ENCODE data around the gene SLC8B1.
A peak's percentile ranks its signal among the peaks of the same experiment; 100 is the strongest.

SLC8B1 gene

GRCh38 chr12:113326775-113327395, 8.0 kb downstream of the SLC8B1 start:
- Histone ChIP-seq H3K14ac (ENCODE audit: low read length) (no peak overlapping the region), H3K4ac (ENCODE audit: low read depth, low read length) (no peak overlapping the region), H3K27ac (ENCODE audit: low read depth, low read length) (no peak overlapping the region), H3K18ac (ENCODE audit: low read length) (no peak overlapping the region), H3K4me1 (ENCODE audit: control insufficient read depth in 1 of 2, insufficient read depth in 2 of 2, low read length in 2 of 2) (peaks cover 0 to 4% of the 10 kb centered on the region in 2 experiments), H3K4me2 (ENCODE audit: low read length) (no peak overlapping the region), H3K79me2 (ENCODE audit: control insufficient read depth, insufficient read depth, low read length, poor library complexity) (no peaks in the 10 kb centered on the region), H4K8ac (ENCODE audit: low read depth, low read length) (no peak overlapping the region), H3K36me3 (ENCODE audit: control insufficient read depth in 1 of 2, insufficient read depth in 2 of 2, low read length in 2 of 2) (peaks cover 5% of the 10 kb centered on the region in 2 experiments), H2BK120ac (ENCODE audit: insufficient read depth, low read length, poor library complexity) (no peak overlapping the region), H3K27me3 (ENCODE audit: insufficient read depth, low read length) (no peaks in the 10 kb centered on the region), H2AFZ (ENCODE audit: insufficient read depth, low read length, poor library complexity) (no peak overlapping the region), H2BK5ac (ENCODE audit: low read depth, low read length, poor library complexity) (no peak overlapping the region), H3K79me1 (ENCODE audit: low read length) (no peaks in the 10 kb centered on the region), H2BK12ac (ENCODE audit: low read length) (no peak overlapping the region), H3K9me3 (ENCODE audit: insufficient read depth, low read depth, low read length) (no peaks in the 10 kb centered on the region), H4K12ac (ENCODE audit: low read depth, low read length) (no peak overlapping the region), H3K23ac (ENCODE audit: low read length) (no peak overlapping the region), H2AK5ac (ENCODE audit: low read length) (no peak overlapping the region), H3K4me3 (ENCODE audit: low read depth, low read length) (no peak overlapping the region), H3K9ac (ENCODE audit: low read length) (no peak overlapping the region), H4K91ac (ENCODE audit: low read depth, low read length) (no peak overlapping the region)
- WGBS (ENCODE audit: extremely low coverage, insufficient coverage, insufficient read length), result no CpG with 5 or more reads among the region's 4 CpGs
- DNase-seq, result no peak

- Histone ChIP-seq H3K36me3 (ENCODE audit: control insufficient read depth in 1 of 2, insufficient read depth in 2 of 2, low read length in 2 of 2) (peaks cover 2 to 7% of the 10 kb centered on the region in 2 experiments), H4K8ac (ENCODE audit: low read depth, low read length) (no peak overlapping the region), H4K12ac (ENCODE audit: low read depth, low read length) (no peak overlapping the region), H2AK5ac (ENCODE audit: low read length) (no peak overlapping the region), H3K79me1 (ENCODE audit: low read length) (no peaks in the 10 kb centered on the region), H3K4me1 (ENCODE audit: control insufficient read depth in 1 of 2, insufficient read depth in 2 of 2, low read length in 2 of 2) (peaks cover 0 to 2% of the 10 kb centered on the region in 2 experiments), H2BK12ac (ENCODE audit: low read length) (no peak overlapping the region), H3K14ac (ENCODE audit: low read length) (no peak overlapping the region), H3K18ac (ENCODE audit: low read length) (no peak overlapping the region), H3K27ac (ENCODE audit: low read depth, low read length) (no peak overlapping the region), H3K4me2 (ENCODE audit: low read length) (no peak overlapping the region), H3K4me3 (ENCODE audit: low read depth, low read length) (no peak overlapping the region), H3K9me3 (ENCODE audit: insufficient read depth, low read depth, low read length) (peaks cover 2% of the 10 kb centered on the region), H3K27me3 (ENCODE audit: insufficient read depth, low read length) (no peaks in the 10 kb centered on the region), H2AFZ (ENCODE audit: insufficient read depth, low read length, poor library complexity) (no peak overlapping the region), H2BK5ac (ENCODE audit: low read depth, low read length, poor library complexity) (no peak overlapping the region), H3K23ac (ENCODE audit: low read length) (no peak overlapping the region), H2BK120ac (ENCODE audit: insufficient read depth, low read length, poor library complexity) (no peak overlapping the region), H3K79me2 (ENCODE audit: control insufficient read depth, insufficient read depth, low read length, poor library complexity) (no peaks in the 10 kb centered on the region), H3K4ac (ENCODE audit: low read depth, low read length) (no peak overlapping the region), H3K9ac (ENCODE audit: low read length) (no peak overlapping the region), H4K91ac (ENCODE audit: low read depth, low read length) (no peak overlapping the region)
- no peak for DNase-seq
- no CpG with 5 or more reads among the region's 3 CpGs for WGBS (ENCODE audit: extremely low coverage, insufficient coverage, insufficient read length)
These were observed 9.0 kb downstream of the SLC8B1 start for GRCh38 chr12:113325916-113326315.

- H2AFZ ChIP-seq (ENCODE audit: insufficient read depth, low read length, poor library complexity), result no peak overlapping the region
- no peak overlapping the region for H2AK5ac ChIP-seq (ENCODE audit: low read length)
- H3K9me3 ChIP-seq (ENCODE audit: insufficient read depth, low read depth, low read length), result peaks cover 6% of the 10 kb centered on the region
- peaks cover 11% of the 10 kb centered on the region in 2 experiments for H3K36me3 ChIP-seq (ENCODE audit: control insufficient read depth in 1 of 2, insufficient read depth in 2 of 2, low read length in 2 of 2)
- H4K91ac ChIP-seq (ENCODE audit: low read depth, low read length), result no peak overlapping the region
- no peak overlapping the region for H2BK5ac ChIP-seq (ENCODE audit: low read depth, low read length, poor library complexity)
- no peaks in the 10 kb centered on the region for H3K27me3 ChIP-seq (ENCODE audit: insufficient read depth, low read length)
- no peak overlapping the region for H3K4me2 ChIP-seq (ENCODE audit: low read length)
- no peaks in the 10 kb centered on the region for H3K79me1 ChIP-seq (ENCODE audit: low read length)
- peak; percentile 75 to 94 for DNase-seq
- no peak overlapping the region for H4K8ac ChIP-seq (ENCODE audit: low read depth, low read length)
- no peak overlapping the region for H2BK12ac ChIP-seq (ENCODE audit: low read length)
- no peak overlapping the region for H3K27ac ChIP-seq (ENCODE audit: low read depth, low read length)
- no peak overlapping the region for H3K14ac ChIP-seq (ENCODE audit: low read length)
- no peak overlapping the region for H4K12ac ChIP-seq (ENCODE audit: low read depth, low read length)
- no peak overlapping the region for H3K4me3 ChIP-seq (ENCODE audit: low read depth, low read length)
- no peak overlapping the region for H3K4ac ChIP-seq (ENCODE audit: low read depth, low read length)
- no peaks in the 10 kb centered on the region for H3K79me2 ChIP-seq (ENCODE audit: control insufficient read depth, insufficient read depth, low read length, poor library complexity)
- H3K9ac ChIP-seq (ENCODE audit: low read length), result no peak overlapping the region
- H2BK120ac ChIP-seq (ENCODE audit: insufficient read depth, low read length, poor library complexity), result no peak overlapping the region
- no peak overlapping the region for H3K18ac ChIP-seq (ENCODE audit: low read length)
- no peaks in the 10 kb centered on the region for H3K4me1 ChIP-seq (ENCODE audit: control insufficient read depth in 1 of 2, insufficient read depth in 2 of 2, low read length in 2 of 2)
- H3K23ac ChIP-seq (ENCODE audit: low read length), result no peak overlapping the region
- no CpG with 5 or more reads among the region's 2 CpGs for WGBS (ENCODE audit: extremely low coverage, insufficient coverage, insufficient read length)
These were observed 12.6 kb downstream of the SLC8B1 start for GRCh38 chr12:113322343-113322742.

GRCh38 chr12:113320401-113320800, 14.5 kb downstream of the SLC8B1 start:
- H3K79me1 ChIP-seq (ENCODE audit: low read length), result no peaks in the 10 kb centered on the region
- H3K36me3 ChIP-seq (ENCODE audit: control insufficient read depth in 1 of 2, insufficient read depth in 2 of 2, low read length in 2 of 2), result peaks cover 13 to 18% of the 10 kb centered on the region in 2 experiments
- H3K23ac ChIP-seq (ENCODE audit: low read length), result no peak overlapping the region
- H3K4ac ChIP-seq (ENCODE audit: low read depth, low read length), result no peak overlapping the region
- no peaks in the 10 kb centered on the region for H3K27me3 ChIP-seq (ENCODE audit: insufficient read depth, low read length)
- DNase-seq, result no peak
- no peak overlapping the region for H3K4me2 ChIP-seq (ENCODE audit: low read length)
- no peak overlapping the region for H3K4me3 ChIP-seq (ENCODE audit: low read depth, low read length)
- H2BK12ac ChIP-seq (ENCODE audit: low read length), result no peak overlapping the region
- no peak overlapping the region for H3K27ac ChIP-seq (ENCODE audit: low read depth, low read length)
- no peak overlapping the region for H2BK120ac ChIP-seq (ENCODE audit: insufficient read depth, low read length, poor library complexity)
- H2BK5ac ChIP-seq (ENCODE audit: low read depth, low read length, poor library complexity), result no peak overlapping the region
- H4K12ac ChIP-seq (ENCODE audit: low read depth, low read length), result no peak overlapping the region
- no peaks in the 10 kb centered on the region for H3K4me1 ChIP-seq (ENCODE audit: control insufficient read depth in 1 of 2, insufficient read depth in 2 of 2, low read length in 2 of 2)
- no peak overlapping the region for H2AK5ac ChIP-seq (ENCODE audit: low read length)
- no peaks in the 10 kb centered on the region for H3K79me2 ChIP-seq (ENCODE audit: control insufficient read depth, insufficient read depth, low read length, poor library complexity)
- H4K91ac ChIP-seq (ENCODE audit: low read depth, low read length), result no peak overlapping the region
- WGBS (ENCODE audit: extremely low coverage, insufficient coverage, insufficient read length), result no CpG with 5 or more reads among the region's 12 CpGs
- H3K14ac ChIP-seq (ENCODE audit: low read length), result no peak overlapping the region
- no peak overlapping the region for H3K18ac ChIP-seq (ENCODE audit: low read length)
- H4K8ac ChIP-seq (ENCODE audit: low read depth, low read length), result no peak overlapping the region
- H3K9ac ChIP-seq (ENCODE audit: low read length), result no peak overlapping the region
- H3K9me3 ChIP-seq (ENCODE audit: insufficient read depth, low read depth, low read length), result peaks cover 6% of the 10 kb centered on the region
- no peak overlapping the region for H2AFZ ChIP-seq (ENCODE audit: insufficient read depth, low read length, poor library complexity)

Data from trophoblast cell (in vitro differentiated cells and primary cell).